ENCODE measurements around the gene SLC15A1. TPM values are rescaled to one million over a fixed set of nuclear protein-coding genes. Genes with fewer than 3 reads are reported as not detected.

SLC15A1 gene
- total RNA-seq, 4 donors from 2014 or later, result 0.19 to 5.3 (median 2.3) TPM

DNA sequence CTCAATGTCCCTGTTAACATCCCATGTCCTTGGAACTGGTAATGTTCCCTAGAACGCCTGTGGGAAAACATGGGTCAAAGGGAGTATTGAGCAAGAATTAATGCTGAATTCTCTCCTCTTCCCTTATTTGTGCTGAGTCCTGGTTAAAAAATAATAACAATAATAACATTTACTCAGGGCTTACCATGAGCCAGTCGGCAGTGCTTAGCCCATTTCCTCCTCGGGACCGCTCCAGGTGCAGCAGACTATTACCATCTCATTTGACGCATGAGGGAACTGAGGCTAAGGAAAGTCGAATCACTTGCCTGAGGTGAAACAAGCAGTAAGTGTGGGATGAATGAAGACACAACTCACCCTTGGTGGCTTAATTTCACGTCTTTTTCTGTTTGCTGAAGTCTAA, 33.6 kb upstream of the SLC15A1 start:
- intact Hi-C loops (cut with DNase I), result no loop called here
- WGBS, 2 donors, result 52 to 59% methylated on average over 5 to 7 of the region's 7 CpGs
- TF ChIP-seq, protein P1, sequence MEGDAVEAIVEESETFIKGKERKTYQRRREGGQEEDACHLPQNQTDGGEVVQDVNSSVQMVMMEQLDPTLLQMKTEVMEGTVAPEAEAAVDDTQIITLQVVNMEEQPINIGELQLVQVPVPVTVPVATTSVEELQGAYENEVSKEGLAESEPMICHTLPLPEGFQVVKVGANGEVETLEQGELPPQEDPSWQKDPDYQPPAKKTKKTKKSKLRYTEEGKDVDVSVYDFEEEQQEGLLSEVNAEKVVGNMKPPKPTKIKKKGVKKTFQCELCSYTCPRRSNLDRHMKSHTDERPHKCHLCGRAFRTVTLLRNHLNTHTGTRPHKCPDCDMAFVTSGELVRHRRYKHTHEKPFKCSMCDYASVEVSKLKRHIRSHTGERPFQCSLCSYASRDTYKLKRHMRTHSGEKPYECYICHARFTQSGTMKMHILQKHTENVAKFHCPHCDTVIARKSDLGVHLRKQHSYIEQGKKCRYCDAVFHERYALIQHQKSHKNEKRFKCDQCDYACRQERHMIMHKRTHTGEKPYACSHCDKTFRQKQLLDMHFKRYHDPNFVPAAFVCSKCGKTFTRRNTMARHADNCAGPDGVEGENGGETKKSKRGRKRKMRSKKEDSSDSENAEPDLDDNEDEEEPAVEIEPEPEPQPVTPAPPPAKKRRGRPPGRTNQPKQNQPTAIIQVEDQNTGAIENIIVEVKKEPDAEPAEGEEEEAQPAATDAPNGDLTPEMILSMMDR (IDR thresholded peaks at IDR 0.05), result no peak
- no peak for TF ChIP-seq POLR2A (IDR thresholded peaks at IDR 0.05)
- Histone ChIP-seq H3K9me3 (no peaks in the 10 kb centered on the region), H3K36me3 (no peaks in the 10 kb centered on the region), H3K4me3 (no peak overlapping the region), H3K27me3 (peaks cover 0 to 18% (median 0%) of the 10 kb centered on the region in 4 donors), H3K4me1 (no peaks in the 10 kb centered on the region), H3K27ac (no peak overlapping the region)
- no peak for DNase-seq

GRCh38 chr13:98785405-98785804, 32.9 kb upstream of the SLC15A1 start:
- Histone ChIP-seq H3K36me3 (no peaks in the 10 kb centered on the region), H3K4me3 (no peak overlapping the region), H3K27me3 (peaks cover 0 to 18% (median 0%) of the 10 kb centered on the region in 4 donors), H3K27ac (no peak overlapping the region), H3K4me1 (no peaks in the 10 kb centered on the region), H3K9me3 (no peaks in the 10 kb centered on the region)
- no peak for DNase-seq
- intact Hi-C loops (cut with DNase I), result no loop called here
- no peak for TF ChIP-seq POLR2A (IDR thresholded peaks at IDR 0.05)
- TF ChIP-seq, protein P1 (IDR thresholded peaks at IDR 0.05), result no peak
- 43 to 80% methylated on average over 2 to 4 of the region's 10 CpGs for WGBS, 2 donors

GRCh38 chr13:98784666-98785065, 32.2 kb upstream of the SLC15A1 start:
- no peak for DNase-seq
- Histone ChIP-seq H3K4me3 (no peak overlapping the region), H3K4me1 (no peaks in the 10 kb centered on the region), H3K36me3 (no peaks in the 10 kb centered on the region), H3K27ac (no peak overlapping the region), H3K9me3 (no peaks in the 10 kb centered on the region), H3K27me3 (peaks cover 0 to 18% (median 0%) of the 10 kb centered on the region in 4 donors)
- intact Hi-C loops (cut with DNase I), result no loop called here
- 51 to 57% methylated on average over 3 to 7 of the region's 8 CpGs for WGBS, 2 donors
- TF ChIP-seq POLR2A (IDR thresholded peaks at IDR 0.05), result no peak
- TF ChIP-seq, protein P1 (IDR thresholded peaks at IDR 0.05), result no peak

DNA sequence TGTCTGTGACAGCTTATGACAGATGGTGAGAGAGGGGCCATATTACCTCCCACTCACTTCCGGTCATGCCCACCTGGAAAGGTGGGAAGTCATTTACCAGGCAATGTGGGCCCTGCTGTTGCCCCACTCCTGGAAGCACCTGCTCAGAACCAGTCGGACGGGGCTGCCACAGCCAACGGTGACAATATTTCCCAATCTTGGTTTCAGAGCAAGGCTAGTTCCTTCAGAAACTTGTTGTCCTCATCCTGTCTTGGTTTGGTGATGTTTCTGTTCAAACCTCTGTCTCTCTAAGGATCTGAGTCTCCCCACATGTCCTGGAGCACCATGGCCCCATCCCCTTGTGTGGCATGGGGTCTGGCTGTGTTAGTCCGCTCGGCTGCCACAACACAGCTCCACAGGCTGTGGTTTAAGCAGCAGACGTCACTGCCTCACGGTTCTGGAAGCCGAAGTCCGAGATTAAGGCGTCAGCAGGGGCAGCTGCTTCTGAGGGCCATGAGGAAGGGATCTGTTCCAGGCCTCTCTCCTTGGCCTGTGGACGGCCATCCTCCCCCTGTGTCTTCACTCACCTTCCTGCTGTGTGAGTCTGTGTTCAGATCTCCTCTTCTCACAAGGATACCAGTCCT, 31.5 kb upstream of the SLC15A1 start:
- no peaks in the 10 kb centered on the region for H3K9me3 ChIP-seq
- no peak overlapping the region for H3K4me3 ChIP-seq
- H3K36me3 ChIP-seq, result no peaks in the 10 kb centered on the region
- no peaks in the 10 kb centered on the region for H3K4me1 ChIP-seq
- TF ChIP-seq POLR2A (IDR thresholded peaks at IDR 0.05), result no peak
- TF ChIP-seq, protein P1 (IDR thresholded peaks at IDR 0.05), result no peak
- WGBS, 2 donors, result 79 to 100% methylated on average over 5 to 12 of the region's 12 CpGs
- intact Hi-C loops (cut with DNase I), result no loop called here
- H3K27ac ChIP-seq, result no peak overlapping the region
- H3K27me3 ChIP-seq, result peaks cover 0 to 24% (median 0%) of the 10 kb centered on the region in 4 donors
- no peak for DNase-seq

- DNase-seq, result no peak
- Histone ChIP-seq H3K36me3 (no peaks in the 10 kb centered on the region), H3K9me3 (no peaks in the 10 kb centered on the region), H3K27me3 (peaks cover 0 to 21% (median 0%) of the 10 kb centered on the region in 4 donors), H3K27ac (no peak overlapping the region), H3K4me3 (no peak overlapping the region), H3K4me1 (no peaks in the 10 kb centered on the region)
- intact Hi-C loops (cut with DNase I), result no loop called here
- TF ChIP-seq, protein P1 (IDR thresholded peaks at IDR 0.05), result no peak
- no peak for TF ChIP-seq POLR2A (IDR thresholded peaks at IDR 0.05)
- WGBS, 2 donors, result 36 to 50% methylated on average over 5 of the region's 5 CpGs
Observed at GRCh38 chr13:98782654-98783053, 30.2 kb upstream of the SLC15A1 start.

Measured in esophagus squamous epithelium (tissue), 5 donors.